HUES48 (cell line): ENCODE measurements around the gene TSPAN33.
"Not testable (repeated sequence)": the region's sequence is repeated elsewhere in the genome, so short reads cannot be mapped to it uniquely, and the experiment has no call there.

Experiments
- H3K27ac ChIP-seq: one replicate; pipeline ENCODE4 v1.7.0; 2013; ENCODE audit warnings: low read depth, low read length, inconsistent platforms
- H3K27me3 ChIP-seq: 2 replicates; pipeline ENCODE4 v1.6.1; 2013; ENCODE audit warnings: mild to moderate bottlenecking, low read length; ENCODE audit not compliant: control insufficient read depth, insufficient read depth
- H3K36me3 ChIP-seq: 2 replicates; pipeline ENCODE4 v1.6.1; 2013; ENCODE audit warnings: low read length; ENCODE audit not compliant: control insufficient read depth, insufficient read depth
- H3K4me1 ChIP-seq: 2 replicates; pipeline ENCODE4 v1.6.1; 2013; ENCODE audit warnings: mild to moderate bottlenecking, low read length; ENCODE audit not compliant: control insufficient read depth, insufficient read depth
- H3K4me3 ChIP-seq: 2 replicates; pipeline ENCODE4 v1.5.1; 2013; ENCODE audit warnings: mild to moderate bottlenecking, low read depth, low read length
- H3K9ac ChIP-seq: 2 replicates; pipeline ENCODE4 v1.6.1; 2013; ENCODE audit warnings: mild to moderate bottlenecking, low read depth, low read length, moderate library complexity
- H3K9me3 ChIP-seq: 2 replicates; pipeline ENCODE4 v1.6.1; 2013; ENCODE audit warnings: low read length; ENCODE audit not compliant: control insufficient read depth, insufficient read depth

TSPAN33 gene

GRCh38 chr7:129161524-129162225 lies 17.2 kb downstream of the TSPAN33 start:
- no peak overlapping the region for H3K4me3 ChIP-seq
- no peaks in the 10 kb centered on the region for H3K9me3 ChIP-seq
- no peaks in the 10 kb centered on the region for H3K27me3 ChIP-seq
- no peaks in the 10 kb centered on the region for H3K4me1 ChIP-seq
- no peak overlapping the region for H3K9ac ChIP-seq
- H3K27ac ChIP-seq, result no peak overlapping the region
- peaks cover 13% of the 10 kb centered on the region; the same call in 1 of the 2 replicates for H3K36me3 ChIP-seq

- Histone ChIP-seq H3K4me3 (no peak overlapping the region), H3K9me3 (no peaks in the 10 kb centered on the region), H3K27me3 (no peaks in the 10 kb centered on the region), H3K9ac (no peak overlapping the region), H3K4me1 (peaks cover under 1% of the 10 kb centered on the region), H3K27ac (no peak overlapping the region), H3K36me3 (peaks cover 21% of the 10 kb centered on the region; the same call in 1 of the 2 replicates)
Observed at GRCh38 chr7:129162732-129163131, 18.2 kb downstream of the TSPAN33 start.

- H3K27me3 ChIP-seq, result no peaks in the 10 kb centered on the region
- H3K36me3 ChIP-seq, result peaks cover 21% of the 10 kb centered on the region; the same call in 1 of the 2 replicates
- peaks cover 13% of the 10 kb centered on the region for H3K4me1 ChIP-seq
- no peaks in the 10 kb centered on the region for H3K9me3 ChIP-seq
- H3K4me3 ChIP-seq, result no peak overlapping the region
- no peak overlapping the region for H3K9ac ChIP-seq
- no peak overlapping the region for H3K27ac ChIP-seq
Observed at GRCh38 chr7:129163875-129164544, 19.5 kb downstream of the TSPAN33 start.

GRCh38 chr7:129166745-129167144 lies 22.2 kb downstream of the TSPAN33 start:
- Histone ChIP-seq H3K9ac (no peak overlapping the region), H3K27me3 (no peaks in the 10 kb centered on the region), H3K36me3 (peaks cover 21% of the 10 kb centered on the region; the same call in 1 of the 2 replicates), H3K4me3 (no peak overlapping the region), H3K27ac (no peak overlapping the region), H3K4me1 (peaks cover 29% of the 10 kb centered on the region), H3K9me3 (no peaks in the 10 kb centered on the region)

GRCh38 chr7:129167817-129168216 lies 23.3 kb downstream of the TSPAN33 start:
- peaks cover 21% of the 10 kb centered on the region; the same call in 1 of the 2 replicates for H3K36me3 ChIP-seq
- no peaks in the 10 kb centered on the region for H3K27me3 ChIP-seq
- no peak overlapping the region for H3K9ac ChIP-seq
- H3K4me3 ChIP-seq, result no peak overlapping the region
- H3K27ac ChIP-seq, result no peak overlapping the region
- no peaks in the 10 kb centered on the region for H3K9me3 ChIP-seq
- peaks cover 29% of the 10 kb centered on the region for H3K4me1 ChIP-seq

GRCh38 chr7:129168231-129169021 lies 23.9 kb downstream of the TSPAN33 start:
- peak overlapping the region; percentile 64 for H3K4me3 ChIP-seq
- no peaks in the 10 kb centered on the region for H3K27me3 ChIP-seq
- H3K36me3 ChIP-seq, result peaks cover 21% of the 10 kb centered on the region; the same call in 1 of the 2 replicates
- no peaks in the 10 kb centered on the region for H3K9me3 ChIP-seq
- H3K4me1 ChIP-seq, result peaks cover 29% of the 10 kb centered on the region
- peak overlapping the region; percentile 88 for H3K27ac ChIP-seq
- H3K9ac ChIP-seq, result peak overlapping the region; percentile 80

GRCh38 chr7:129169171-129169671 lies 24.7 kb downstream of the TSPAN33 start:
- peak overlapping the region; percentile 80 for H3K9ac ChIP-seq
- H3K27me3 ChIP-seq, result no peaks in the 10 kb centered on the region
- peaks cover 21% of the 10 kb centered on the region; the same call in 1 of the 2 replicates for H3K36me3 ChIP-seq
- no peaks in the 10 kb centered on the region for H3K9me3 ChIP-seq
- H3K4me1 ChIP-seq, result peaks cover 29% of the 10 kb centered on the region
- H3K27ac ChIP-seq, result peak overlapping the region; percentile 88
- peak overlapping the region; percentile 64 for H3K4me3 ChIP-seq

- H3K36me3 ChIP-seq, result peaks cover 16% of the 10 kb centered on the region; the same call in 1 of the 2 replicates
- H3K27ac ChIP-seq, result peak overlapping the region; percentile 88
- H3K4me1 ChIP-seq, result peaks cover 29% of the 10 kb centered on the region
- H3K4me3 ChIP-seq, result peak overlapping the region; percentile 64
- no peaks in the 10 kb centered on the region for H3K9me3 ChIP-seq
- H3K9ac ChIP-seq, result peak overlapping the region; percentile 80
- H3K27me3 ChIP-seq, result no peaks in the 10 kb centered on the region
Observed at GRCh38 chr7:129169686-129170440, 25.4 kb downstream of the TSPAN33 start.

- no peaks in the 10 kb centered on the region for H3K9me3 ChIP-seq
- H3K27ac ChIP-seq, result no peak overlapping the region
- H3K4me3 ChIP-seq, result peak overlapping the region; percentile 64; the same call in 1 of the 2 replicates
- peaks cover 10% of the 10 kb centered on the region; the same call in 1 of the 2 replicates for H3K36me3 ChIP-seq
- peaks cover 29% of the 10 kb centered on the region for H3K4me1 ChIP-seq
- no peaks in the 10 kb centered on the region for H3K27me3 ChIP-seq
- peak overlapping the region; percentile 80; the same call in 1 of the 2 replicates for H3K9ac ChIP-seq
Observed at GRCh38 chr7:129170441-129171021, 26.0 kb downstream of the TSPAN33 start.

GRCh38 chr7:129173861-129174260 lies 29.4 kb downstream of the TSPAN33 start:
- not testable (repeated sequence) for H3K27ac ChIP-seq, H3K27me3 ChIP-seq, H3K9me3 ChIP-seq, H3K36me3 ChIP-seq, H3K9ac ChIP-seq, H3K4me3 ChIP-seq
- H3K4me1 ChIP-seq, result peaks cover 17% of the 10 kb centered on the region
